Hematopoietic multipotent progenitor cell treated with erythropoietin and hydrocortisone succinate and interleukin-3 and kit ligand, for 6 days (in vitro differentiated cells): ENCODE data around the gene ENTPD8.

Experiments
- DNase-seq: peaks from one replicate; pipeline ENCODE4 v3.0.0-alpha.2; 2015

The ENTPD8 gene

DNA sequence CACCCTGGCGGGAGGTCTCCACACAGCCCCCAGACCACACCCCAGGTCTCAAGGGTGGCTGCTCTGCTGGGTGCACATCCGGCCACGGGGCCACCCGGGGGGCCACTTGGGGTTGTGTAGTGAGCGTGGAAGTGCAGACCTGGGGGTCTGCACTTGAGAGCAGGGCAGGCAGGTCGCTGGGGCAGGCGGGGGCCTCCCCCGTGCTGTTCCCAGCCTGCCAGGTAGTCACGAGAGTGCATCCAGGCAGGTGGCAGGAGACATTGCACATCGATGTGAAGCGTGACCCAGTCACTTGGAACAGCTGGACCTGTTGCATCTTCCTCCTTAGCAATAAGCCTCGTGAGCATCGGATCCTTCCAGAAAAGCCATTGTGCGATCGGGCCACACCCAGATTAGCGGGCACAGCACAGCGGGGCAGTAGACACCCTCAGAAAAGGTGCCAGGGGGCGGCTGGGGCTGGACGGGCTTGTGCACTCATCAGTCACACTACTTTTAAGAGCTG is 4.8 kb upstream of the ENTPD8 start:
- no peak for DNase-seq

- peak; percentile 91 for DNase-seq
These were observed 4.2 kb upstream of the ENTPD8 start for GRCh38 chr9:137445275-137445807.

GRCh38 chr9:137444106-137444790 is 3.1 kb upstream of the ENTPD8 start:
- no peak for DNase-seq

DNA sequence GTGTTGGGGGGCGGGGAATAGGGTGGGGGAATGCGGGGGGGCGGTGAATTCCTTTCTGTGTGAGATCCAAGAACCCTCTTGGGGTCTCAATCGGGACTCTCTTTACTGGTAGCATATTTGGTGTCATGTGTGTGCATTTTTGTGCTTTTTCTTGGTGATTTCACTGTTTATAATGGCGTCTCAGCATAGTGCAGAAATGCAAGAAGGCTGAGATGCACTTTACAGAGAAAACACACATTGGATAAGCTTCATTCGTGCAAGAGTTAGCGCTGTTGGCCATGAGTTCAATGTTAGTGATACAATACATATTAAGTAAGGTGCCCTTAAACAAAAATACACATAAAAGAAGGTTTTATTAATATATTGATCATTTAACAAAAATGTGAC is 771 bp upstream of the ENTPD8 start:
- no peak for DNase-seq

DNA sequence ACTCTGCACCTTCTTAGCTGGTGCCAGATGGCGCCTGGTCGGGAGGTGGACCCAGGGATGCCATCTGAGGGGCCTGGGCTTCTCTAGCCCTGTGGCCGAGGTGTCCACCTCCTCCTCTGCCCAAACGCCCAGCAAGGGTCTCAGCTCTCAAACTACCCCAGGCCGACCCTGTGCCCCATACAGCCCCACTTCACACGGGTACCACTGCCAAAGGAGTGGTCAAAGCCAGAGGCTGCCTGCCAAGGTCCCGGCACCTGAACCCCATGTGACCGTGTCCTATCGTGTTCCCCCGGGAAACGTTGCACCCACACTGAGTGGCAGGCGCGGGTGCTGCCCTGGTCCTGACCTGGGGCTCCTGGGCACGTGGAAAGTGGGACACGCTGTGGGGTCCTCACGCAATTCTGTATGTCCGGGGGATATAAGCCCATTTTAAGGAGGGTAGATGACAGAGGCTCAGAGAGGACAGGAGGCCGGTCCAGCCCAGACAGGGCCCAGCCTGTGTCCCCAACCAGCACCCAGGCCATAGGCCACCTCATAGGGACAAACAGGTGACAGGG is 1.9 kb downstream of the ENTPD8 start:
- no peak for DNase-seq

- no peak for DNase-seq
These were observed 2.5 kb downstream of the ENTPD8 start for GRCh38 chr9:137438591-137439157.

DNA sequence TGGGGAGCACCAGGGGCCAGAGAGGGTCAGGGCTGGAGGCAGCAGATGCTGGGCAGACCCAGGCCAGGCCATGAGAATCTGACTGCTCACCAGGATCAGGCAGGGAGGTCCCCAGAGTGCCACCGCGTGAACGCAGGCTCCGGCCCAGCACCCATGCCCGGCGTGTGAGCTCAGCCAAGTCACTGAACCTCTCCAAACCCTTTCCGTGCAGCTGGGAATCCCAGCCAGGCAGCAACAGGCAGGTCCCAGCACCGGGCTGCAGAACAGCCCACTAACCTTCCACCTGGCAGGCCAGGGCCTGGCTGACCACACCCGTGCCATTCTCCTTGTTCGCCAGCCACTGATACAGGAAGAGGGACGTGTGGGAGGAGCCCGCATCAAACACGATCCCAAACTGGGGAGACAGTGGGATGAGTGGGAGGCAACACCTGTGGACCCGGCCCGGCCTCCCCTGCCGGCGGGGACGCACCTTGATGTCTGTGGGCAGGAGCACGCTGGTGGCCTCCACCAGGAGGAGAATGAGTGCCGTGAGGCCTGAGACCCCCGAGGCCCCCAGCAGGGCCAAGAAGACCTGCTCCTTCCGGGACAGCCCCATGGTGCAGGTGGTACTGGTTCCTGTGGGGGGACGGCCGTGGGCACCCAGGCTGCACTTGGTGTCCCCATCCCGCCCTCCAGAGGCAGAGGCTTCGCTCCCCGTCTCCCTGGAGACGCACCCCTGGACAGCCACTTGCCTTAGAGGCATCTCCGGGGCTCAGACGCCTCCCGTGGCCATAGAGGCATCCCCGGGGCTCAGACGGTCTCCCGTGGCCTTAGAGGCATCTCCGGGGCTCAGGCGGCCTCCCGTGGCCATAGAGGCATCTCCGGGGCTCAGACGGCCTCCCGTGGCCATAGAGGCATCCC is 3.2 kb downstream of the ENTPD8 start:
- DNase-seq = no peak

DNA sequence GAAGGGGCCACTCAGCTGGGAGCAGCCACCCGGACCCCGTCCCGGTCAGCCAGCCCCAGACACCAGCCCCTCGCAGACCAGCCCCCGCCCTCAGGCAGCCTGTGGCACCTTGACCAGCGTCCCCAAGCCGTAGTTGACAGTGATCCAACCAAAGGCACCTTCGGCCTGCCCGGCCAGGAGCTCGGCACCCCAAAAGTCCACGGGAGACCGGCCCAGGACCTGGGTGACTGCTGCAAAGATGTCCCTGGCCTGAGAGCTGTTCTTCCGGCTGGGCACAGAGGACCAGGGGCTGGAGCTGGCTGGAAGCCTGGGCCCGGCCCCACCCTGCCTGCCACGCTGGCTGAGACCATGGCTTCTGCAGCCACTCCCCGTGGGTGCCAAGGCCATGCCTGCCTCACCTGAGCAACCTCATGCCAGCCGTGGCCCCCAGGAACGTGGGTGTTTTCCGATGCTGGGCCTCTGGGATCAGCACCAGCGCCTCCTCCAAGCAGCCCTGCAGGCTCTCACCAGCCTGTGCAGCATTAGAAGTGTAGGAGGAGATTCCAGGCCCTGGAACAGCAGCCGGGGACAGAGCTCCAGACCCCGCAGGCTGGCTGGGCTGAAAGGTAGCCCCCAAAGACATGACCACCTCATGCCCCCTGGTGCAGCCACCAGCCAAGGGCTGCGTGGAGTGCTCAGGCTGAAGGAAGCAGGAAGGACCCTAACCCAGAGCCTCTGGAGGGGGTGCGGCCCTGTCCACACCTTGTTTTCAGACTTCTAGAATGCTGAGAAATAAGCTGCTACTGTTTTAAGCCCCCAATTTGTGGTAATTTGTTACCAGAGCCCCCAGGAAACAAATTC is 4.2 kb downstream of the ENTPD8 start:
- DNase-seq = no peak

- peak; percentile 62 for DNase-seq
These were observed 5.0 kb downstream of the ENTPD8 start for GRCh38 chr9:137435980-137436760.

DNA sequence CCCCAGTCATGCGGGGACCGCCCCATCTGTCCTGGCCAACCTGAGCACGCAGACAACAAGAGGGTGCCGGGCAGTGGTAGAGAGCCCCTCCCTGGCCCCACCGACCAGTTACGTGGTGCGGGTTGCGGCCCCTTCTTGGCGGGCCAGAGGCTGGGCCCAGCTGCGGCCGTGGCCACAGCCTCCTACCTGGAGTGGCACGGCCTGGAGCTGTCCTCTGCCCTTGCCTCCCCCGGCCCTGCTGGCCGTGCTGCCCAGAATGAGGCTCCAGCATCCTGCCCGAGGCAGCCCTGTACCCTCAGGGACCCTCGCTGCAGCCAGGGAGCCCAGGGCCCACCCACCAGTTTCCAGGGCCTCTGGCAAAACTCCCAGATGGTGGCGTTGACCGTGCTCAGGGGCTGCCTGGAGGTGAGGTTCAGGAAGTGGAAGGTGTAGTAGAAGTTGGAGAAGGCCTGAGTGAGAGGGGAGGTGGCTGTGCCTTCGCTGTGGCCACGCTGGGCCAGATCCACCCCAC is 5.7 kb downstream of the ENTPD8 start:
- no peak for DNase-seq

DNA sequence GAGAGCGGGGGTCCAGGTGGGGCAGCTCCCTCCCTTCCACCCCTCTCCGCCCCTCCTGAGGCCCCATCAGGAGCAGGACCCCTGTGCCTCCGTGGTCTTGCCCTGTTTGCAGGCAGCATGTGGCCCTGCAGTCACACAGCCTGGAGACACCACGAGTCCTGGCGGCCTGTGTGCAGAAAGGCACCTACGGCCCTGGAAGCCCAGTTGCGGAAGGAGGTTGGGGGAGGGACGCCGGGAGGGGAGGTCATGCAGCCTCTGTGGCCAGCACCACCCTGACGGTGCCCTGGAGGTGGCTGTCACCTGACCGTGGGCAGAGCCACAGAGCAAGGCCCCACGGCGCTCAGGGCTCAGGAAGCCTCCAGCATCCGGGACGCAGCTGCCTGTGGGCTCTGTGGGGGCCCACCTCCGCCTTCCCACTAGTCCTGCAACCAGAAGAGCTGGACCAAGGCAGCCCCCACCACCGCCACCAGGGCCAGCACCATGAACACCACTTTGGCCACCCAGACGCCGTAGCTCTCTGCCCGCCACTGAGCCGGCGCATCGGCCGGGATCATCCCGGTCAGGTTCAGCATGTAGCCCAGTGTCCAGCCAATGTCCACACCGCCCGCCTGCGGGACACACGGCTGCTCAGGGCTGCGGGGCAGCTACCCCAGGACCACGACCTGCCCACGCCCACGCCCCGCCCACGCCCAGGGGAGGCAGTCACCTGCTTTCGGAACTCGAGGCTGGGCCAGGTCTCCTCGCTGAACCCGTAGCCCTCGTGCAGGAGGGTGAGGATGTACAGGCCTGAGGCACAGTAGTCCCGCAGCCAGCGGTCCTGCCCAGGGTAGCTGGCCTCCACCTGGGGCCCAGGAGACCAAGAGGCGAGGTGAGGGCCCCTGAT is 6.4 kb downstream of the ENTPD8 start:
- DNase-seq = no peak

DNA sequence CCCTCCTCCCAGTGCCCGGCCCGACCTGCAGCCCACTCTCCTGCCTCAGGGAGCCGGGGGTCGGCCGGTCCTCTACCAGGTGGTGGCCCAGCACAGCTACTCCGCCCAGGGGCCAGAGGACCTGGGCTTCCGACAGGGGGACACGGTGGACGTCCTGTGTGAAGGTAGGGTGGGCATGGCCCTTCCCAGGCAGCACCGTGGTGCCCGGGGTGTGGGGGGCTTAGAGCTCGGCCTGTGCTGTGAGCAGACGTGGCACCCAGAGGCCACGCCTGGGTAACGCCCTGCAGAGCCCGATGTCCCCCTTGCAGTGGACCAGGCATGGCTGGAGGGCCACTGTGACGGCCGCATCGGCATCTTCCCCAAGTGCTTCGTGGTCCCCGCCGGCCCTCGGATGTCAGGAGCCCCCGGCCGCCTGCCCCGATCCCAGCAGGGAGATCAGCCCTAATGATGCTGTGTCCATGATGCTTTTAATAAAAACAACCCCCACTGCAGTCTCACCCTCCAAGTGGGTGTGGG is 7.2 kb downstream of the ENTPD8 start:
- DNase-seq = no peak

DNA sequence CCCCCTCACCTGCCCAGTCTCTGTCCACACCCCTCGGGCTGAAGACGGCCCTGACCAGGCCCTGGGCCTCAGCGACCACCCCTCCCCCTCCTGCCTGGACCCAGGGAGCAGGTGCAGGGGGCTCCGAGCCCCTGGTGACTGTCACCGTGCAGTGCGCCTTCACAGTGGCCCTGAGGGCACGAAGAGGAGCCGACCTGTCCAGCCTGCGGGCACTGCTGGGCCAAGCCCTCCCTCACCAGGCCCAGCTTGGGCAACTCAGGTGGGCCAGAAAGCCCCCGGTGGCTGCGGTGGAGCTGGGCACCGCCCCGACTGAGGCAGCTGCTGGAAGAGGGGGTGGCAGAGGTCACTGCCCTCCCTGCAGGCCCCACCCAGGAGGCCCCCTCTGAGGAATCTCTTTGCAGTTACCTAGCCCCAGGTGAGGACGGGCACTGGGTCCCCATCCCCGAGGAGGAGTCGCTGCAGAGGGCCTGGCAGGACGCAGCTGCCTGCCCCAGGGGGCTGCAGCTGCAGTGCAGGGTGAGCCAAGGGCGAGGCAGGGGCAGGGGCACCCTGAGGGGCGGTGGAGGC is 7.7 kb downstream of the ENTPD8 start:
- DNase-seq = no peak

DNA sequence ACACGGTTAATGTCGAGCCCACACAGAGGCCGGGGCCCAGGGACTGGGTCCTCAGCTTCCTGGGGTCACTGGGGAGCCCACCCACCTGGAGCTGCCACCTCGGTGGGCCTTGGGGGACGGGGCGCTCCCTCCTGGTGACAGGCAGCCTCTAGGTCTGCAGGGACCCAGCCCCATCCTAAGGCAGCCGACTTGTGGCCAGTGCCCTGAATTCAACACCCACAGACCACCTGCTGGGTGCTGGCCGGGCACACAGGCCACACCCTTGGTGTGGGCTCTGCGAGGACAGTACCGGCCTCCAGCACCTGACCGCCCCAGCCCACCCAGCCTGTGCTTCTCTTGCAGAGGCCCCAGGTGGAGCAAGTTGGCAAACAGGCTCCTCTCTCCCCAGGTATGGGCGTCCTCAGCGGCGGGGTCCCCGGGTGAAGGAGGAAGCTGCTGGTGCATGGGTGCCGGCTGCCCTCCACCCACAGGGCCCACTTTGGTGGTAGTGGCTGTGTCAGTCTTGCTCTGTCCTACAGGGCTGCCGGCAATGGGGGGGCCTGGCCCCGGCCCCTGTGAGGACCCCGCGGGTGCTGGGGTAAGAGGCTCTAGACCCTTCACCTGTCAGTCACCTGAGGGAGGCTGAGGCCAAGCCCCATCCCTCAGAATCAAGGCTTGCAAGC is 8.3 kb downstream of the ENTPD8 start:
- no peak for DNase-seq

- no peak for DNase-seq
These were observed 9.7 kb downstream of the ENTPD8 start for GRCh38 chr9:137431416-137431931.

GRCh38 chr9:137430723-137431415 is 10.3 kb downstream of the ENTPD8 start:
- DNase-seq = no peak

- DNase-seq = no peak
These were observed 11.0 kb downstream of the ENTPD8 start for GRCh38 chr9:137429974-137430722.
